Erythroblast (primary cell): Measurements from ENCODE around the gene CUX1.

Experiments
- GATA1 ChIP-seq: IDR thresholded peaks from 2 replicates; pipeline ENCODE4 v1.6.1; 2011; ENCODE audit warnings: low read depth, mild to moderate bottlenecking, control low read depth, low read length, moderate library complexity
- POLR2A ChIP-seq: IDR thresholded peaks from 2 replicates; pipeline ENCODE4 v1.6.1; 2011; ENCODE audit warnings: mild to moderate bottlenecking, low read length

GRCh38 chr7:102268635-102269034, 451.2 kb downstream of the CUX1 start:
- TF ChIP-seq POLR2A, result no peak
- no peak for TF ChIP-seq GATA1
